GM12801 (cell line): ENCODE measurements around the gene GRIA4.

ENCODE experiments used
- TF ChIP-seq, protein P1 (sequence below): IDR thresholded peaks from one replicate; pipeline ENCODE4 v1.5.1; 2011; ENCODE audit warnings: control low read depth; ENCODE audit not compliant: insufficient read length; ENCODE audit errors: extremely low read depth

The GRIA4 gene

GRCh38 chr11:105612771-105613170 lies 2.9 kb downstream of the GRIA4 start:
- TF ChIP-seq, protein P1, sequence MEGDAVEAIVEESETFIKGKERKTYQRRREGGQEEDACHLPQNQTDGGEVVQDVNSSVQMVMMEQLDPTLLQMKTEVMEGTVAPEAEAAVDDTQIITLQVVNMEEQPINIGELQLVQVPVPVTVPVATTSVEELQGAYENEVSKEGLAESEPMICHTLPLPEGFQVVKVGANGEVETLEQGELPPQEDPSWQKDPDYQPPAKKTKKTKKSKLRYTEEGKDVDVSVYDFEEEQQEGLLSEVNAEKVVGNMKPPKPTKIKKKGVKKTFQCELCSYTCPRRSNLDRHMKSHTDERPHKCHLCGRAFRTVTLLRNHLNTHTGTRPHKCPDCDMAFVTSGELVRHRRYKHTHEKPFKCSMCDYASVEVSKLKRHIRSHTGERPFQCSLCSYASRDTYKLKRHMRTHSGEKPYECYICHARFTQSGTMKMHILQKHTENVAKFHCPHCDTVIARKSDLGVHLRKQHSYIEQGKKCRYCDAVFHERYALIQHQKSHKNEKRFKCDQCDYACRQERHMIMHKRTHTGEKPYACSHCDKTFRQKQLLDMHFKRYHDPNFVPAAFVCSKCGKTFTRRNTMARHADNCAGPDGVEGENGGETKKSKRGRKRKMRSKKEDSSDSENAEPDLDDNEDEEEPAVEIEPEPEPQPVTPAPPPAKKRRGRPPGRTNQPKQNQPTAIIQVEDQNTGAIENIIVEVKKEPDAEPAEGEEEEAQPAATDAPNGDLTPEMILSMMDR, result no peak

DNA sequence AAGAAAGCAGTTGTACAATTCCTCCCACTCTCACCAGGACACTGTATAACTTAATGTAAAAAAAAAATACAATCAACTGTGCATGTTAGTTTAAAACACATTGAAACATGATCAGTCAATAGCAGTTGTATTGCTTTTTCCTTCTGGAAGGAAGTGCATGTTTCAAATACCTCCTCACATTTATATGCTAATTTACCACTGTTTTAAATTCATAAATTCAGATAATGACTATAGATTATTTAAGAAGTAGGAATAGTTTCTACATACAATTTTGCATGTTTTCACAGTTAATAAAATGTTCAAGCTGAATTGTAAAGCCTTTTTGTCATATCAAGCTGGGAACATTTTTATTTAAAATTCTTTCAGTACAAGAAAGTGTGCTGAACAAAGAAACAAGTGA lies 3.3 kb downstream of the GRIA4 start:
- TF ChIP-seq, protein P1, result no peak

GRCh38 chr11:105618343-105618955 lies 8.6 kb downstream of the GRIA4 start:
- TF ChIP-seq, protein P1, result no peak

DNA sequence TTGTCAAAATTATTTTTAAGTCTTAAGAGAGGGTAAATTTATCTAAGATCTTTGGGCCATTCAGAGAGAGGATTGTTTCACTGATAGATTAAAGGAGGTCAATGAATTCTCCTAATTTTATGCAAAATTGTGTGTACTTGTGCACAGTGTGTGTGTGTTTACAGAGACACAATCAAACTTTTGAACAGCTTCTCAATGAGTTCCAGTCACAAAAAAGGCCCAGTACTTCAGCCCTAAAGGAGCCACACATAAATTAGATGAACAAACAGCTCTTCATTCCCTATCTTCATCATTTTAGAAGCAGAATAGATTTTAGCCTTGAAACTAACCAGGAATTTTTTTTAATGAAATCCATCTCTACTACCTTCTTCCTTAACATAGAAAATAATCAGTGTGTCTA lies 9.7 kb downstream of the GRIA4 start:
- TF ChIP-seq, protein P1, result no peak

DNA sequence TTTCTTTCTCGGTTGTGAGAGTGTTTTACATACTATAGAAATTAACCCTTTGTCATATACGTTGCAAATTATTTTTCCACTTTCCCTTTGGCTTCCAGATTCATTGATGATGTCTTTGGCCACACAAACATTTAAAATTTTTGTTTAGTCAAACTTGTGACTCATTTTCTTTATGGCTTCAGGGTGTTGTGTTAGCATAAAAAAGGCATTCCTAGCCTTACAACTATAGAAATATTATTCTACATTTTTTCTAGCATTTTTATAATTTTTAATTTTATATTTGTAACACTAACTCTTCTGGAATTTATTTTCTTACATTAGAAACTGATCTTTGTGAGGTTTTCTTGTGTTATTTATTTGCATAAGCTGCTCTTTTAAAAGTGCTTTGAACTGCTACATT lies 12.1 kb downstream of the GRIA4 start:
- TF ChIP-seq, protein P1, result no peak

DNA sequence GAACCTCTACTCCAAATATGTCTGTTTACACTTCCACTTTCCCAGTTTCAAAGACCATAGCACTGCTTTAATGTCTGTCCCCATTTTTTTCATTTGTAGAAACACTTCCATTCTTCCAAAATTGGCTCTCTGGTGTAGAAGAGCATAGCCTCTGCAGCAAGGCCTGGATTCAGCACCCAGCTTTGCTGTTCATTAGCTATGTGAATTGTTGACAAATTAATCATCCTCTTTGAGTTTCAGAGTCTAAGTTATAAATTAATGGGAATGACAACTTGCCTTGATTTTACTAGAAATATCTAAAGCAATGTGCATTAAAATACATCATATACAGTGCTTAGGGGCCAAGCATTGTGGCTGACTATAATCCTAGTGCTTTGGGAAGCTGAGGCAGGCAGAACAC lies 22.4 kb downstream of the GRIA4 start:
- TF ChIP-seq, protein P1, result no peak

GRCh38 chr11:105635466-105635865 lies 25.6 kb downstream of the GRIA4 start:
- TF ChIP-seq, protein P1, result no peak
